Spleen (tissue), 7 donors: ENCODE data around the gene GATA3.
A peak's percentile ranks its signal among the peaks of the same experiment; 100 is the strongest.

Experiments used
- POLR2AphosphoS5 ChIP-seq, 3 donors: sonication (generic); formaldehyde crosslinking; IDR thresholded peaks; one replicate each; pipeline ENCODE4 v1.5.1; 2017; ENCODE audit warnings: antibody characterized with exemption in 3 of 3
- TF ChIP-seq, protein P1 (sequence below), 11 experiments: fragments of 200-600 bp in 7 of 11; fragments of 450-650 bp in 4 of 11; sonication (generic) in 4 of 11; IDR thresholded peaks in 8 of 11; conservative IDR thresholded peaks in 3 of 11; 1 replicate in 7 of 11; 2 replicates in 4 of 11; pipeline versions ENCODE4 v1.4.0 to v1.8.0; 2016 to 2021; ENCODE audit warnings: antibody characterized with exemption in 11 of 11, inconsistent platforms in 4 of 11, mild to moderate bottlenecking in 1 of 11
- donor health status: DM: no; HTN: no; CAD: no; lungs with moderate emphysema.
- donor health status: DM: no; HTN: no; CAD: no.
- donor health status: DM: no; HTN: no; CAD: no.

DNA sequence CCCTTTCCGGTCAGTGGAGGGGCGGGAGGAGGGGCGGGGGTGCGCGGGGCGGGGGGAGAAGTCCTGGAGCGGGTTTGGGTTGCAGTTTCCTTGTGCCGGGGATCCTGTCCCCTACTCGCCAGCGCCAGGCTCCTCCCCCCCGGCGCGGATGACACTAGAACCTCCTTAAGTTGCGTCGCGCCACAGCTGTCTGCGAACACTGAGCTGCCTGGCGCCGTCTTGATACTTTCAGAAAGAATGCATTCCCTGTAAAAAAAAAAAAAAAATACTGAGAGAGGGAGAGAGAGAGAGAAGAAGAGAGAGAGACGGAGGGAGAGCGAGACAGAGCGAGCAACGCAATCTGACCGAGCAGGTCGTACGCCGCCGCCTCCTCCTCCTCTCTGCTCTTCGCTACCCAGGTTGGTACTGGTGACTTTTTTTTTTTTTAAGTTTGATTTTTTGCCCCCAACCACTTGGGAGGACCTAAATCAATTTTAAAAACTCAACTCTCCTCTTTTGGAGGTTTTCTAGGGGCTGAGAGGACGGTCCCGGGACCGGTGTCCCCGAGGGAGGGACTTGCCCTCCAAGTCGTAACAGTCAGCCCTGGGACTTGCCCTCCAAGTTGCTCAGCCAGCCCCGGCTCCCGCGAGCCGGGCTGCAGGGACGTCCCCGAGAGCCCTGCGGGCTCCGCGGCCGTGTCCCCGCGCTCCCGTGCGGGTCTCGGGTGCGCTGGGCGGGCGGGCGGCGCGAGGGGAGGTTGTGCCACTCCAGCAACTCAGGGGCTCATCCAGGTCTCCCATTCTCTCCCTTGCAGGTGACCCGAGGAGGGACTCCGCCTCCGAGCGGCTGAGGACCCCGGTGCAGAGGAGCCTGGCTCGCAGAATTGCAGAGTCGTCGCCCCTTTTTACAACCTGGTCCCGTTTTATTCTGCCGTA is at the start of gene GATA3:
- TF ChIP-seq POLR2AphosphoS5 (IDR thresholded peaks at IDR 0.05), result peak; percentile 64 to 75 (median 73)
- TF ChIP-seq, protein P1, sequence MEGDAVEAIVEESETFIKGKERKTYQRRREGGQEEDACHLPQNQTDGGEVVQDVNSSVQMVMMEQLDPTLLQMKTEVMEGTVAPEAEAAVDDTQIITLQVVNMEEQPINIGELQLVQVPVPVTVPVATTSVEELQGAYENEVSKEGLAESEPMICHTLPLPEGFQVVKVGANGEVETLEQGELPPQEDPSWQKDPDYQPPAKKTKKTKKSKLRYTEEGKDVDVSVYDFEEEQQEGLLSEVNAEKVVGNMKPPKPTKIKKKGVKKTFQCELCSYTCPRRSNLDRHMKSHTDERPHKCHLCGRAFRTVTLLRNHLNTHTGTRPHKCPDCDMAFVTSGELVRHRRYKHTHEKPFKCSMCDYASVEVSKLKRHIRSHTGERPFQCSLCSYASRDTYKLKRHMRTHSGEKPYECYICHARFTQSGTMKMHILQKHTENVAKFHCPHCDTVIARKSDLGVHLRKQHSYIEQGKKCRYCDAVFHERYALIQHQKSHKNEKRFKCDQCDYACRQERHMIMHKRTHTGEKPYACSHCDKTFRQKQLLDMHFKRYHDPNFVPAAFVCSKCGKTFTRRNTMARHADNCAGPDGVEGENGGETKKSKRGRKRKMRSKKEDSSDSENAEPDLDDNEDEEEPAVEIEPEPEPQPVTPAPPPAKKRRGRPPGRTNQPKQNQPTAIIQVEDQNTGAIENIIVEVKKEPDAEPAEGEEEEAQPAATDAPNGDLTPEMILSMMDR (IDR thresholded peaks at IDR 0.05 in 8 of 11, conservative IDR thresholded peaks at IDR 0.05 in 3 of 11), result no peak
